GM15510 (cell line): ENCODE results near the gene ITPR1.

Experiments
- POLR2A ChIP-seq: IDR thresholded peaks from 3 replicates; pipeline ENCODE4 v1.6.1; 2011; ENCODE audit warnings: borderline replicate concordance; ENCODE audit not compliant: insufficient read length; ENCODE audit errors: extremely low read depth

ITPR1 gene

DNA sequence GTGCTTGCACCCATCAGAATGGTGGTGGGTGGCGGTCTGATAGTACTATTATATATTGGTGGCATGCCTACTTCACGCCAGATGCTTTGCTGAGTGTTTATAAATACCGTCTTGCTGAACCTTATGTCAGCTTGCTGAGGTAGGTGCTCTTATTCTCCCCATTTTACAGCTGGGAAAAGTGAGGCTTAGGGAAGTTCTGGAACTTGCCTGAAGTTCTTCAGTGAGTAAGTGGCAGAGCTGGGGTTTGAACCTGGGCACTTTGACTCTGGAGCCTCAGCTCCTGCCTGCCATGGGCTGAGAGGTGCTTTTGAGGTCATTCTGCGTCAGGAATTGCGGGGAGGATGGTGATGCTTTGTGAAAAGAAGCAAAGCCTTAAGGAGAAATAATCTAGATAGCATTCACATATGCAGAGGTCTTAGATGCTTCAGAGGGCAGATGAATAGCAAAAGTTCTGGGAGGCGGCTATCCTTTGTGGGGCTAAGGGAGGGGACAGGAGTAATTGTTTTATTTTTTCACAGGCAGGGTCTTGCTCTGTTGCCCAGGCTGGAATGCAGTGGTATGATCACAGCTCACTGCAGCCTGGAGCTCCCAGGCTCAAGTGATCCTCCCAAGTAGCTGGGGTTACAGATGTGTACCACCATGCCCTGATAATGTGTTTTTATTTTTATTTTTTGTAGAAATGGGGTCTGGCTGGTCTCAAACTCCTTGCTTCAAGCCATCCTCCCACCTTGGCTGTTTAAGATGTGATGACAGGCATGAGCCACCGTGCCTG is 18.5 kb downstream of the ITPR1 start:
- TF ChIP-seq POLR2A = no peak

DNA sequence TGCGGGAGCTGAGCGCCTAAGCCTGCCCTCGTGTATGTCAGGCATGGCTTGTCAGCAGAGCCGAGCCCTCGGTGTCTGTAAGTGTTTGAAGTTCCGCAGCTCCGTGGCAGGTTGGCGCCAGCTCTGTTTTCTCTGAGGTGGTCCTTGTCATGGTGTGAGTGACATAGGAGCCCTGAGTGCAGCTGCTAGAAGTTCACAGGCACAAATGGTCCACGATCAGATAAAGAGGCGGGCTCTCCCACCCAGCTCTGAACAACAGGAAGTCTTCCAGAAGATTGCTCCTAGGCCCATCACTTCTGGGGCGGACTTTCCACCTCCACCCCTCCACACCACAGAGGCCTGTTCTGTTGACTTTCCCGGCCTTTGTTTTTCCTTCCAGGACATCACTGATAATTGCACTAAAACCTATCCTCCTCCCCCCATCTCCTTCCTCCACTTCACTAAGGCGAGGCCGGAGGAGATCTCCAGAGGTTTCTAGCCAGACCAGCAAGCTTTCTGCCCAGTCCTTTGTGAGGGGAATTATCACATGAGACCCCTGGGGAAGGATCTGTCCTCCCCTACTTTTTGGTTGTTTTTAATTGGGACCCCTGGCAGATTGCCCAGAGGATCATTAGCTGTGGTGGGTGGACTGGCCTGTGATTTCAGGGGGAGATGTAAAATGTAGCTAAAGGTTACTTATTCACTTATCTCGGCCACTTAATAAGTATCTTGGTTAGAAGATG is 19.9 kb downstream of the ITPR1 start:
- TF ChIP-seq POLR2A = no peak

DNA sequence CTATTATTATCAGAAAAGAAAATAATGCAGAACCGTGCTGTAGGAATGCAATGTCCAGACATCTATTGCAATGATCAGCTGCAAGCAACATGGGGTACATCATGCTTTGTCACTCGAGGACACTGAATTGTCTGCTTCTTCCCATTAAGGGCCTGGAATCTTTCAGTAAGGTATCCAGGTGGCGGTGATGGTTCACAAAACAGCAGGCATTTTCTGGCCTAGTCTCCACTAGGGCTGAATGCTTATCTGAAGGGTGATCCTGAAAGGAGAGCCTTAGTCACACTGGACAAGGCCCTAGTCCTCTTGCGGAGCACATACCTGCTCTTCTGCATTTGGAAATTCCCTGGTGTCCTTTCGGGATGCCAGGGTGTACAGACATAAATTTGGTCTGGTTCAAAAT is 21.2 kb downstream of the ITPR1 start:
- TF ChIP-seq POLR2A = no peak

DNA sequence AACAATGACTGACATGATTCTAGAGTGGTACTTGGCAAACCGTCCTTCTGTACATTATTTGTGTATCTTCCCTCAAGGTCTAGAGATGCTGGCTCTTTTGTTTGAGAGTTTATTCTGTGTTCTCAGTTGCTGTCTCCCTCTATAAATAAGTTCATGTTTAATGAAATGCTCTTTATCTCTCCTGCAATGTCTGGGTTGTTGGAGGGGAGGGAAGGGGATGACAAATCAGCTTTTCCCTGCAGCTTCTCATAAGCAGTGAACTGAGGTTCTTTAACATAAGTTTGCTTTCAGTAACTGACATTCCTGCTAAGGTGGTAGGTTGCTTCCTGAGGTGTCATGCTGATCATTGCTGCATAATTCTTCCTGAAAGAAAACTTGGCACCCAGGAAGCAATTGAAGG is 21.8 kb downstream of the ITPR1 start:
- no peak for TF ChIP-seq POLR2A

DNA sequence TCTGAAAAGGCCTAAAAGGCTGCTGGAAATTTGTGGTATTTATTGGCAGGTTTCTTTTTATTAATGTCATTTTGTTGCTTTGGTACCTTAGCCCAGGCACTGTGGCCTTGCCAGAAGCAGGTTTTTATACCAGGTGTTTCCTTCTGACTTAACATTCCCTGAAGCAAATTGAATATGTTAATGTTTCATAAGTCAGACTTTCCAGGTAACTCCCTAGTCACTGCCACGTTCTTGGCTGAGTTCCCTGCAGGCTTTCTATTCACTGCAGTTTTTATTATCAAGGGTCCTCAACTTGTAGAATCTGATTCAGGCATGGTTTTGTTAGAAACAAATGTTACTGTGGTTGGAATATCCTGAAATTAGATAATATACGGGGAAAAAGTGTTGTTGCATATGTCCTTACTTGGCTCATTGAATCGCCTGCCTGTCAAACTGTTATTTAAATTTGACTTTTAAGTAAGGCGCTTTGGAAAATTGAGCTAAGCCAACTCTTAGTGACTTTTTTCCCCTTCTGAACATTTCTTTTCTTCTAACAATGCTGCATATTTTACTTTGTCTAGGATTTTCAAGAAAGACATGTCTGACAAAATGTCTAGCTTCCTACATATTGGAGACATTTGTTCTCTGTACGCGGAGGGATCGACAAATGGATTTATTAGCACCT is 22.9 kb downstream of the ITPR1 start:
- no peak for TF ChIP-seq POLR2A

DNA sequence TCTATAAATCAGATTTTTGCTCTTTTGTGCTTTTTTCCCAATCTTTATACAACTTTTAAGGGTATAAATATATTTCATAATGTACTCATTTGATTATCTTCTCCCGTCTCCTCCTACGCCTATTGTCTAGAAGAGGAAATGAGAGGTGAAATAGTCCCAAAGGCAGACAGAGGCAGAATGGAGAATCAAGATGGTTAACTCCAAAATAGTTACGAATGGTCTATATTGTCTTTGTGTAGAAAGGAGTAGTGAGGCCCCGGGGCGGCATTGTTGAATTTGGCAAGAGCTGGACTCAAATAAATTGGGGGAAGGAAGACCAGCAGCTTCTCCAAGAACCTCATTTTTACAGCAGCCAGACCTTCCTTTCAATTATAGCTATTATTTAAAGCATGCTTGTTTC is 23.9 kb downstream of the ITPR1 start:
- no peak for TF ChIP-seq POLR2A

GRCh38 chr3:4517643-4518311 is 24.6 kb downstream of the ITPR1 start:
- no peak for TF ChIP-seq POLR2A

GRCh38 chr3:4520033-4520816 is 27.1 kb downstream of the ITPR1 start:
- TF ChIP-seq POLR2A = no peak

- no peak for TF ChIP-seq POLR2A
Measured at GRCh38 chr3:4522947-4523346, 29.8 kb downstream of the ITPR1 start.

DNA sequence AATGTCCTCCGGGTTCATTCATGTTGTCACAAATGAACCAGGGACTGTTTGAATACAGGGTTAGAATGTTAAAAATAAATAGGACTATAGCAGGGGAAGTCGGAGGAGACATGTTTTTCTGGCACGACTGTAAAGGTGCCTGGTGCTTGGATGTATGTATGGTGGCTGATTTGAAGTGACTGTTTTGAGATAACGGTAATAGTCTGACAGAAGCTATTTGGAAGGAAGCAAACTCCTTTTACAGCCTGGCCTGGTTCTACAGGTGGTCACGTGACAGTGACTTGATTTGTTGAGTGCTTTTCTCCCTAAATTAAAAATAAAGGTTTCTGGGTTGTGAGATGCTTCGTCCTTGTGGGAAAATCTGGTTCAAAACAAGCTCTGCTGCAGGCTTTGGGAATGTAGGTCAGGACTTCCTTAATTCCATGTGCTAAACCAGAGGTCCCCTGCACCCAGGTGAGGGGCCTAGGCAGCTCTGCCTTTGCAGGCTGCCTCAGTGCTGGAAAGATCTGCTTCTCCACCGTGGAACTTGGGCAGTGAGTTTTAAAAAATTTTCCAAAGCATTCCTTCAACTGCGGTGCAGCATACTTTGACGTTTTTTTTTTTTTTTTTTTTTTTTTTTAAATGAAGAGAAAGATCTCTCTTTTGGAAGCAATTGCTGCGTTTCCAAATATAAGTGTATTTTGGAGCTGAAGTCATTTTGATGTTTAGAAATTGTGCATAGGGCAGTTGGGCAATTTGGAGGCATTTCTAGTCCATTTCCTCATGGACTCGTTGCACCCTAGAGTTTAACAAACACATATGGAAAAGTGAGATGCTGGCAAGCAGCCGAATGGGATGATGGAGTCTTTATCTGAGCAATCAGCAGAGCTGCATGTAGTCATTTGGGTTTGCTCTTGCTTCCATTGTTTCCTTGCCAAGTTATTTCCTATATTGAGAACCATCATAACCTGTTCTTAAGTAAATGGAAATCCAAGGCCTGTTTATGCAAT is 30.9 kb downstream of the ITPR1 start:
- TF ChIP-seq POLR2A = no peak

DNA sequence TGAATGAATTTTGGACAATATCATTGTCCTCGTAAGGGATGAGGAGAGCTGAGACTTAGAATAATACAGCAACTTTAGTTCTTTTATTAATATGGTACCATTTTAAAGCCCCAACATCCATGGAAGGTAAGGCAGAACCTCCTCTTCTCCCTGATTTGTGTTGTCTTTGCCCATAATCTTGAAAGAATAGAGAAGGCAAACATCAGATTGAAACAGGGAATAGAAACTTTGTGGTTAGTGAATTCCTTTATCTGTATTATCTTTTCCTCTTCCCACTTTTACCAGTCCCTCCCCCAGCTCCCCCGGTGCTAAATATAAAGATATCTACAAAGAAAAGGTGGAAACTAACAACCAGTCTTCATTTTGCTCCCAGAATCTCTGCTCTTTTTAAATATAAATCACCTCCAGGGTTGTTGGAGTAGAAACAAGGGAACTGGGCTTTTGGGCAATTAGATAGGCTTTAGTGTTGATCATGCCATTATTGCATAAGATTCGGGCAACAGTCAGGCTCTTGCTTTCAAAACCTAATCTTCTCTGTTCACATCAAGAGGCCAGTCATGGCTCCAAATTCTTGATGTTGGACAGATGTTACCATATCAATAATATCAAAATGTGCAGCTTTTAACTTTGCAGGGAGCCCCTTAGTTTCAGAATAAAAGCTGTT is 32.5 kb downstream of the ITPR1 start:
- no peak for TF ChIP-seq POLR2A

- TF ChIP-seq POLR2A = no peak
Measured at GRCh38 chr3:4528320-4528719, 35.2 kb downstream of the ITPR1 start.
